WTC11 (cell line): ENCODE measurements around the gene RASSF4. TPM values are rescaled to one million over a fixed set of nuclear protein-coding genes. Genes with fewer than 3 reads are reported as not detected.

Experiments used
- MYBL2 ChIP-seq: sonication (generic); formaldehyde crosslinking; IDR thresholded peaks from 2 replicates; pipeline ENCODE4 v1.8.1; 2023; ENCODE audit warnings: mild to moderate bottlenecking, moderate library complexity, missing genetic modification reagents
- RELA ChIP-seq: sonication (generic); formaldehyde crosslinking; IDR thresholded peaks from 2 replicates; pipeline ENCODE4 v1.8.1; 2022; ENCODE audit warnings: missing genetic modification reagents, mild to moderate bottlenecking, borderline replicate concordance
- SOX15 ChIP-seq: fragments of 250-450 bp; sonication (Bioruptor Pico); IDR thresholded peaks from 2 replicates; pipeline ENCODE4 v1.9.0; 2021; ENCODE audit warnings: mild to moderate bottlenecking
- ZNF138 ChIP-seq: sonication (generic); formaldehyde crosslinking; conservative IDR thresholded peaks from 2 replicates; pipeline ENCODE4 v1.8.1; 2022; ENCODE audit warnings: mild to moderate bottlenecking, moderate library complexity, missing genetic modification reagents
- ZNF232 ChIP-seq: sonication (generic); formaldehyde crosslinking; IDR thresholded peaks from 2 replicates; pipeline ENCODE4 v1.8.0; 2022; ENCODE audit warnings: mild to moderate bottlenecking, missing genetic modification reagents
- ZNF416 ChIP-seq: fragments of 250-450 bp; sonication (Bioruptor Pico); IDR thresholded peaks from 2 replicates; pipeline ENCODE4 v1.9.0; 2021; ENCODE audit warnings: mild to moderate bottlenecking, inconsistent platforms
- total RNA-seq: library from RNA; stranded (reverse); gene quantifications from 3 replicates; pipeline ENCODE4 v1.2.3, GENCODE V29; 2021
- TF ChIP-seq, protein P1 (sequence below): sonication (generic); formaldehyde crosslinking; IDR thresholded peaks from 2 replicates; pipeline ENCODE4 v1.8.1; 2022; ENCODE audit warnings: mild to moderate bottlenecking, missing genetic modification reagents, moderate library complexity, borderline replicate concordance
- TF ChIP-seq, protein P2 (sequence below): sonication (generic); formaldehyde crosslinking; IDR thresholded peaks from 2 replicates; pipeline ENCODE4 v1.8.0; 2023; ENCODE audit warnings: mild to moderate bottlenecking, missing genetic modification reagents
- TF ChIP-seq, protein P3 (sequence below): sonication (generic); formaldehyde crosslinking; IDR thresholded peaks from 2 replicates; pipeline ENCODE4 v1.8.0; 2022; ENCODE audit warnings: mild to moderate bottlenecking, missing genetic modification reagents
- TF ChIP-seq, protein P4 (sequence below): fragments of 250-450 bp; sonication (Bioruptor Pico); IDR thresholded peaks from 2 replicates; pipeline ENCODE4 v2.1.2; 2022; ENCODE audit warnings: mild to moderate bottlenecking, moderate library complexity
- TF ChIP-seq, protein P5 (sequence below): fragments of 250-450 bp; sonication (Bioruptor Pico); conservative IDR thresholded peaks from 2 replicates; pipeline ENCODE4 v1.9.0; 2021; ENCODE audit warnings: mild to moderate bottlenecking
- TF ChIP-seq, protein P6 (sequence below): sonication (generic); formaldehyde crosslinking; IDR thresholded peaks from 2 replicates; pipeline ENCODE4 v1.8.0; 2022; ENCODE audit warnings: missing genetic modification reagents
- TF ChIP-seq, protein P7 (sequence below): fragments of 250-450 bp; sonication (Bioruptor Pico); IDR thresholded peaks from 2 replicates; pipeline ENCODE4 v1.8.0; 2021; ENCODE audit warnings: mild to moderate bottlenecking
- TF ChIP-seq, protein P8 (sequence below): sonication (generic); formaldehyde crosslinking; IDR thresholded peaks from 2 replicates; pipeline ENCODE4 v1.8.1; 2023; ENCODE audit warnings: mild to moderate bottlenecking, moderate library complexity, missing genetic modification reagents

RASSF4 gene
- total RNA-seq, 1 experiment from 2014 or later, result 15.7 TPM

DNA sequence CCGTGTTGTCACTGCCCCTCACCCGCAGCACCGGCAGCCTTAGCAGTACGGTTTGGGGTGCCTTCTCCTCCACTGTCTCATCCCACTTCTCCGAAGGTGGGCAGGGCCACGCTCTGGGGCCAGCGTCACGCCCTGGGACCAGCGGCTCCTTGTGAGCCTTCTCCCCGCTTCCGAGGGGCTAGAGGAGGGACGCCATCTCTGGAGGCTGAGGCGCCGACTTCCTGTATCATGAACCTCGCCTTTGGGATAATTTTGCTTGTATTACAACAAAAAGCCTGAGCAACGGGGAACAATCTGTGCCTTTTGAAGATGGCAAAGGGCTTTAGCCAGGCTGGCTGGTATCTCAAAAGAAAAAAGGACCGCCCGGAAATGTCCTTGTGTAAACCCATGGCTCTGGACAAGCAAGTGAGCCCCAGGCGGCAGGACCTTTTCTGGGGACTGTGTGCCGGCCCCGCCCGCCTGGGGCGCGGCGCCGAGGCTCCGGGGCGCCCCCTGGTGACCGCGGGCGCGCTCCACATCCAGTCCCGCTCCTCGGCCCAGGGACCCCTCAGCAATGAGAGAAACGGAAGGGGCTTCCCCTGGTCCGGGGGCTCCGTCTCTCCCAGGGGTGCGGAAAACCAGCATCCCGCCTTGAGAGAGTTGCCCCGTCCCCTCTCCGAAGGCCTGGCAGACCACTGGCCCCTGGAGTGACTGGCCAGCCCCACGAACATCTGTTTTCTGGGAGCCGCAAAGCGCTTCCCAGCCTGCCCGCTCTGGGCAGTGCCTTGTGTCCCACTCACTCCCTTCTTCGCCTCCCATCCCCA lies 15.2 kb downstream of the RASSF4 start (continued):
- TF ChIP-seq ZNF232 (CRISPR knock-in tag) (no peak), SOX15 (CRISPR knock-in tag) (no peak), RELA (CRISPR knock-in tag) (no peak), MYBL2 (CRISPR knock-in tag) (no peak), ZNF416 (CRISPR knock-in tag) (no peak), ZNF138 (no peak)
- TF ChIP-seq, protein P1, sequence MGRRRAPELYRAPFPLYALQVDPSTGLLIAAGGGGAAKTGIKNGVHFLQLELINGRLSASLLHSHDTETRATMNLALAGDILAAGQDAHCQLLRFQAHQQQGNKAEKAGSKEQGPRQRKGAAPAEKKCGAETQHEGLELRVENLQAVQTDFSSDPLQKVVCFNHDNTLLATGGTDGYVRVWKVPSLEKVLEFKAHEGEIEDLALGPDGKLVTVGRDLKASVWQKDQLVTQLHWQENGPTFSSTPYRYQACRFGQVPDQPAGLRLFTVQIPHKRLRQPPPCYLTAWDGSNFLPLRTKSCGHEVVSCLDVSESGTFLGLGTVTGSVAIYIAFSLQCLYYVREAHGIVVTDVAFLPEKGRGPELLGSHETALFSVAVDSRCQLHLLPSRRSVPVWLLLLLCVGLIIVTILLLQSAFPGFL (CRISPR knock-in tag), result no peak
- TF ChIP-seq, protein P2, sequence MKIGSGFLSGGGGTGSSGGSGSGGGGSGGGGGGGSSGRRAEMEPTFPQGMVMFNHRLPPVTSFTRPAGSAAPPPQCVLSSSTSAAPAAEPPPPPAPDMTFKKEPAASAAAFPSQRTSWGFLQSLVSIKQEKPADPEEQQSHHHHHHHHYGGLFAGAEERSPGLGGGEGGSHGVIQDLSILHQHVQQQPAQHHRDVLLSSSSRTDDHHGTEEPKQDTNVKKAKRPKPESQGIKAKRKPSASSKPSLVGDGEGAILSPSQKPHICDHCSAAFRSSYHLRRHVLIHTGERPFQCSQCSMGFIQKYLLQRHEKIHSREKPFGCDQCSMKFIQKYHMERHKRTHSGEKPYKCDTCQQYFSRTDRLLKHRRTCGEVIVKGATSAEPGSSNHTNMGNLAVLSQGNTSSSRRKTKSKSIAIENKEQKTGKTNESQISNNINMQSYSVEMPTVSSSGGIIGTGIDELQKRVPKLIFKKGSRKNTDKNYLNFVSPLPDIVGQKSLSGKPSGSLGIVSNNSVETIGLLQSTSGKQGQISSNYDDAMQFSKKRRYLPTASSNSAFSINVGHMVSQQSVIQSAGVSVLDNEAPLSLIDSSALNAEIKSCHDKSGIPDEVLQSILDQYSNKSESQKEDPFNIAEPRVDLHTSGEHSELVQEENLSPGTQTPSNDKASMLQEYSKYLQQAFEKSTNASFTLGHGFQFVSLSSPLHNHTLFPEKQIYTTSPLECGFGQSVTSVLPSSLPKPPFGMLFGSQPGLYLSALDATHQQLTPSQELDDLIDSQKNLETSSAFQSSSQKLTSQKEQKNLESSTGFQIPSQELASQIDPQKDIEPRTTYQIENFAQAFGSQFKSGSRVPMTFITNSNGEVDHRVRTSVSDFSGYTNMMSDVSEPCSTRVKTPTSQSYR, result no peak
- TF ChIP-seq, protein P3, sequence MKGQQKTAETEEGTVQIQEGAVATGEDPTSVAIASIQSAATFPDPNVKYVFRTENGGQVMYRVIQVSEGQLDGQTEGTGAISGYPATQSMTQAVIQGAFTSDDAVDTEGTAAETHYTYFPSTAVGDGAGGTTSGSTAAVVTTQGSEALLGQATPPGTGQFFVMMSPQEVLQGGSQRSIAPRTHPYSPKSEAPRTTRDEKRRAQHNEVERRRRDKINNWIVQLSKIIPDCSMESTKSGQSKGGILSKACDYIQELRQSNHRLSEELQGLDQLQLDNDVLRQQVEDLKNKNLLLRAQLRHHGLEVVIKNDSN, result no peak
- TF ChIP-seq, protein P4, sequence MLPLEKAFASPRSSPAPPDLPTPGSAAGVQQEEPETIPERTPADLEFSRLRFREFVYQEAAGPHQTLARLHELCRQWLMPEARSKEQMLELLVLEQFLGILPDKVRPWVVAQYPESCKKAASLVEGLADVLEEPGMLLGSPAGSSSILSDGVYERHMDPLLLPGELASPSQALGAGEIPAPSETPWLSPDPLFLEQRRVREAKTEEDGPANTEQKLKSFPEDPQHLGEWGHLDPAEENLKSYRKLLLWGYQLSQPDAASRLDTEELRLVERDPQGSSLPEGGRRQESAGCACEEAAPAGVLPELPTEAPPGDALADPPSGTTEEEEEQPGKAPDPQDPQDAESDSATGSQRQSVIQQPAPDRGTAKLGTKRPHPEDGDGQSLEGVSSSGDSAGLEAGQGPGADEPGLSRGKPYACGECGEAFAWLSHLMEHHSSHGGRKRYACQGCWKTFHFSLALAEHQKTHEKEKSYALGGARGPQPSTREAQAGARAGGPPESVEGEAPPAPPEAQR (CRISPR knock-in tag), result no peak
- TF ChIP-seq, protein P5, sequence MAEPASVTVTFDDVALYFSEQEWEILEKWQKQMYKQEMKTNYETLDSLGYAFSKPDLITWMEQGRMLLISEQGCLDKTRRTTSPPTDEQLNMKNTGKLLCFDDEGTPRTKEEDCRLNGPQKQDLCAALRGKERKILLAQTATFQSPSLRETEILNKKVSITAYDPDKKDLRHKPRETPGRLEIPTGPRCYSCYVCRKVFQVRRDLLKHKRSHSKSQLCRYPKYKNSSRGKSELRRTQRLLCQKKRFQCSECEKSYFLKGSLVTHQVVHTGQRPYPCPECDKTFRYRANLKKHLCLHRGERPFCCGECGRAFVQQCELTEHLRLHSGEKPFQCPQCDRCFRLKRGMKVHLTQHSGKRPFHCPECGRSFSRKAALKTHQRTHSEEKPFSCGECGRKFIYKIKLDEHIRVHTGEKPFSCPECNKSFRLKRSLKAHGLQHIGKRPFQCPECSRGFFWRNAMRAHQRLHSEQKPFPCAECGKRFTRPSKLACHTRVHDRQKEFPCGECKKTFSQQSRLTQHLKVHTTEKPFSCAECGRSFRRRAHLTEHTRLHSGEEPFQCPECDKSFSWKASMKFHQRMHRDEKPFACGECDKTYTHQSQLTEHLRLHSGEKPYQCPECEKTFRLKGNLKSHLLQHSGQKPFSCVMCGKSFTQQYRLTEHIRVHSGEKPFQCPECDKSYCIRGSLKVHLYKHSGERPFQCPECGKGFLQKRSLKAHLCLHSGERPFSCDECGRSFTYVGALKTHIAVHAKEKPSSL (CRISPR knock-in tag), result no peak
- TF ChIP-seq, protein P6, sequence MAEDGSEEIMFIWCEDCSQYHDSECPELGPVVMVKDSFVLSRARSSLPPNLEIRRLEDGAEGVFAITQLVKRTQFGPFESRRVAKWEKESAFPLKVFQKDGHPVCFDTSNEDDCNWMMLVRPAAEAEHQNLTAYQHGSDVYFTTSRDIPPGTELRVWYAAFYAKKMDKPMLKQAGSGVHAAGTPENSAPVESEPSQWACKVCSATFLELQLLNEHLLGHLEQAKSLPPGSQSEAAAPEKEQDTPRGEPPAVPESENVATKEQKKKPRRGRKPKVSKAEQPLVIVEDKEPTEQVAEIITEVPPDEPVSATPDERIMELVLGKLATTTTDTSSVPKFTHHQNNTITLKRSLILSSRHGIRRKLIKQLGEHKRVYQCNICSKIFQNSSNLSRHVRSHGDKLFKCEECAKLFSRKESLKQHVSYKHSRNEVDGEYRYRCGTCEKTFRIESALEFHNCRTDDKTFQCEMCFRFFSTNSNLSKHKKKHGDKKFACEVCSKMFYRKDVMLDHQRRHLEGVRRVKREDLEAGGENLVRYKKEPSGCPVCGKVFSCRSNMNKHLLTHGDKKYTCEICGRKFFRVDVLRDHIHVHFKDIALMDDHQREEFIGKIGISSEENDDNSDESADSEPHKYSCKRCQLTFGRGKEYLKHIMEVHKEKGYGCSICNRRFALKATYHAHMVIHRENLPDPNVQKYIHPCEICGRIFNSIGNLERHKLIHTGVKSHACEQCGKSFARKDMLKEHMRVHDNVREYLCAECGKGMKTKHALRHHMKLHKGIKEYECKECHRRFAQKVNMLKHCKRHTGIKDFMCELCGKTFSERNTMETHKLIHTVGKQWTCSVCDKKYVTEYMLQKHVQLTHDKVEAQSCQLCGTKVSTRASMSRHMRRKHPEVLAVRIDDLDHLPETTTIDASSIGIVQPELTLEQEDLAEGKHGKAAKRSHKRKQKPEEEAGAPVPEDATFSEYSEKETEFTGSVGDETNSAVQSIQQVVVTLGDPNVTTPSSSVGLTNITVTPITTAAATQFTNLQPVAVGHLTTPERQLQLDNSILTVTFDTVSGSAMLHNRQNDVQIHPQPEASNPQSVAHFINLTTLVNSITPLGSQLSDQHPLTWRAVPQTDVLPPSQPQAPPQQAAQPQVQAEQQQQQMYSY (CRISPR knock-in tag), result no peak
- TF ChIP-seq, protein P7, sequence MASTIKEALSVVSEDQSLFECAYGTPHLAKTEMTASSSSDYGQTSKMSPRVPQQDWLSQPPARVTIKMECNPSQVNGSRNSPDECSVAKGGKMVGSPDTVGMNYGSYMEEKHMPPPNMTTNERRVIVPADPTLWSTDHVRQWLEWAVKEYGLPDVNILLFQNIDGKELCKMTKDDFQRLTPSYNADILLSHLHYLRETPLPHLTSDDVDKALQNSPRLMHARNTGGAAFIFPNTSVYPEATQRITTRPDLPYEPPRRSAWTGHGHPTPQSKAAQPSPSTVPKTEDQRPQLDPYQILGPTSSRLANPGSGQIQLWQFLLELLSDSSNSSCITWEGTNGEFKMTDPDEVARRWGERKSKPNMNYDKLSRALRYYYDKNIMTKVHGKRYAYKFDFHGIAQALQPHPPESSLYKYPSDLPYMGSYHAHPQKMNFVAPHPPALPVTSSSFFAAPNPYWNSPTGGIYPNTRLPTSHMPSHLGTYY, result no peak
- TF ChIP-seq, protein P8, sequence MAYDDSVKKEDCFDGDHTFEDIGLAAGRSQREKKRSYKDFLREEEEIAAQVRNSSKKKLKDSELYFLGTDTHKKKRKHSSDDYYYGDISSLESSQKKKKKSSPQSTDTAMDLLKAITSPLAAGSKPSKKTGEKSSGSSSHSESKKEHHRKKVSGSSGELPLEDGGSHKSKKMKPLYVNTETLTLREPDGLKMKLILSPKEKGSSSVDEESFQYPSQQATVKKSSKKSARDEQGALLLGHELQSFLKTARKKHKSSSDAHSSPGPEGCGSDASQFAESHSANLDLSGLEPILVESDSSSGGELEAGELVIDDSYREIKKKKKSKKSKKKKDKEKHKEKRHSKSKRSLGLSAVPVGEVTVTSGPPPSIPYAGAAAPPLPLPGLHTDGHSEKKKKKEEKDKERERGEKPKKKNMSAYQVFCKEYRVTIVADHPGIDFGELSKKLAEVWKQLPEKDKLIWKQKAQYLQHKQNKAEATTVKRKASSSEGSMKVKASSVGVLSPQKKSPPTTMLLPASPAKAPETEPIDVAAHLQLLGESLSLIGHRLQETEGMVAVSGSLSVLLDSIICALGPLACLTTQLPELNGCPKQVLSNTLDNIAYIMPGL (CRISPR knock-in tag), result peak; percentile 48; the same call in 1 of the 2 replicates
- TF ChIP-seq, all 79 proteins: peak for 4
